ENCODE data around the gene TNKS1BP1.
A peak's percentile ranks its signal among the peaks of the same experiment; 100 is the strongest.
"Not testable (repeated sequence)": the region's sequence is repeated elsewhere in the genome, so short reads cannot be mapped to it uniquely, and the experiment has no call there.

Gene TNKS1BP1

GRCh38 chr11:57283231-57283990 is 41.3 kb downstream of the TNKS1BP1 start:
- DNase-seq, result no peak

- not testable (repeated sequence) for DNase-seq
These were observed 43.2 kb downstream of the TNKS1BP1 start for GRCh38 chr11:57281546-57281945.

DNA sequence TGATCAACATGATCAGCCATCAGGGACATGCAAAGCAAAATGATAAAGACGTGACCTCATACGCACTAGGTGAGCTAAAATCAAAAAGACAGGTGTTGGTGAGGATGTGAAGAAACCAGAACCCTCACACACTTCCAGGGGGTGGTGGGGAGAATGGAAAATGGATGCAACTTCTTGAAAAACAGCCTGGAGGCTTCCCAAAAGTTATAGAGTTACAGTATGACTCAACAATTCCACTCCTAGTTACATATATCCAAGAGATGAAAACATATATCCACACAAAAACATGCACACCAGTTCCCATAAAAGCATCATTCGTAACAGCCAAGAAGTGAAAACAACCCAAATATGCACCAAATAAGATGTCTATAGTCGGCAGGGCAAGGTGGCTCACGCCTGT is 45.6 kb downstream of the TNKS1BP1 start:
- DNase-seq, result no peak

GRCh38 chr11:57278721-57279095 is 46.0 kb downstream of the TNKS1BP1 start:
- no peak for DNase-seq

DNA sequence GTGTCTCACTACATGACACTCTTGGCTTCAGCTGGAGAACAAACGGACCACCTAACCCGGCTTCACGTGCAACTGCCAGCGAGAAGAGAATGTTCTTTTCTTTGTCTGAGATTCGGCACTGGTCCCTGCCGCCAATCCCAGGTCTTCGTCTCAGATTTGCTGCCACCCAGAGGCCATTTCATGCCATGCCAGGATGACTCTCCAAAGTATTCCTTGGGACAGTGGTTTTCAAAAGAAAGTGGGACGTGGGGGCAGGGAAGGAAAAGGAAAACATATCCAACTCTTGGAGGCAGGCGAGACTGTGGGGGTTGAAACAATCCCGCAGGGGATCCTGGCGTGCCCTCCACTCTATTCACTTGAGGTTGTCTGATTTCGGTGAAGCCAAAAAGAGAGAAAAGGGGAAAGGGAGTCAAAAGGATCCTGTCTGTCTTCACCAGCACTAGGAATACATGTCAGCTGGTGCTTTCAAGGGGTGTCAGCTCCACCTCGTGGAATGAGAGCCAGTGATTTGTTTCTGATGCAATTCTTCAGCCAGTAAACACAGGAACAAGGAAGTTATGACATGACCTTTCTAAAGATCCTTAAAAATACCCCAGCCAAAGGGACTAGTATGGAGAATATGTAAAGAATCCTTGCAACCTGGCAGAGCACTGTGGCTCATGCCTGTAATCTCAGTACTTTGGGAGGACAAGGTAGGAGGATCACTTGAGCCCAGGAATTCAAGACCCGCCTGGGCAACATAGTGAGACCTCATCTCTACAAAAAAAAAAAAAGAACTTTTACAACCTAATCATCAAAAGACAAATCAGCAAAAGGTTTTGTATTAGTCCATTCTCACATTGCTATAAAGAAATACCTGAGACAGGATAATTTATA is 46.7 kb downstream of the TNKS1BP1 start:
- peak; percentile 58 for DNase-seq

DNA sequence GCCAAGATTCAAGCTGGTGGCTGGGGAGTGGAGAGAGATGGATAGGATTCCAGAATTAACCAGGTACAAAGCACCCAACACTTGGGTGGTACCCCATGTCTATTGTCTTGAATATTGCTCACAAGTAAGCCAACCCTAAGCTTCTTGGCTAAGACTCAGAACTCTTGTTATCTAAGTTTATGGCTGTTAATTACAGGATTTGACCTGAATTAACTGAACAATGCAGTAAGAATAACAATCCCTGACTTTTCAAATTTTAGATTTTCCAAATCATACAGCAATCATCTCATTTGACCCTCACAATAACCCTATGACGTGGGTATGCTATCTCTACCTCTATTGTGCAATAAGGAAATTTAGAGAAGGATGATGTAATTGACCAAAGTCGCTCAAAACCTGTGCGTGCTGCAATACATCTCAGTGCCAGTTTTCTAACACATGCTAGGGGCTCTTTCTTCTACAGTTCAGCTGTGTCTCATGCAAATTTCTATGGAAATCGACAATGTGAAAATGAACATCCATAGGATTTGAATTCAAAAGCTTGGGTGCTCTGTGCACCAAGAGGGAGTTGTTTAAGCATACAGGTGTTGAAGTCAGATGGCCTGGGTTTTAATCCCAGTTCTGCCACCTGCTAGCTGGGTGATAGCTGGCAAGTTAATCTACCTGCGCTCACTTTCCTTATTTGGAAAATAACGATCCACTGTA is 47.6 kb downstream of the TNKS1BP1 start:
- DNase-seq, result no peak

GRCh38 chr11:57276169-57276970 is 48.4 kb downstream of the TNKS1BP1 start:
- no peak for DNase-seq

DNA sequence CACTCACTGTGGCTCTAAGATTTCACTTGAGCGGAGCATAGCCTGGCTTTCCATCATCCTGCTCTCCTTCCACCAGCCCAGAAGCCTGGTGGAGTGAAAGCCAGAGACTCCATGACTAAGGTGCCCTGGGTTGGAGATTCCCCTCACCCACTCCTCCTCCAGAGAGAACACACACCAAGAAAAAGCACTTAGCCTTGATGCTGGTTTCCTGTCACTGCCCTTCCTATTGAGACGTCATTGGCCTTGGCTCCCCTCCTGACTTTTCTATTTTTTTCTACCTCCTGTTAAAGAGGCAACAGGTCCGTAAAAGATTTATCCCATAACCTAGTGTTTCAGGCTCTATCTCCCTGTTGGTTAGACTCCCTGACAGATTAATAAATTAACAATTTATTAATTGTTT is 49.2 kb downstream of the TNKS1BP1 start:
- DNase-seq, result no peak

GRCh38 chr11:57274904-57275498 is 49.8 kb downstream of the TNKS1BP1 start:
- no peak for DNase-seq

DNA sequence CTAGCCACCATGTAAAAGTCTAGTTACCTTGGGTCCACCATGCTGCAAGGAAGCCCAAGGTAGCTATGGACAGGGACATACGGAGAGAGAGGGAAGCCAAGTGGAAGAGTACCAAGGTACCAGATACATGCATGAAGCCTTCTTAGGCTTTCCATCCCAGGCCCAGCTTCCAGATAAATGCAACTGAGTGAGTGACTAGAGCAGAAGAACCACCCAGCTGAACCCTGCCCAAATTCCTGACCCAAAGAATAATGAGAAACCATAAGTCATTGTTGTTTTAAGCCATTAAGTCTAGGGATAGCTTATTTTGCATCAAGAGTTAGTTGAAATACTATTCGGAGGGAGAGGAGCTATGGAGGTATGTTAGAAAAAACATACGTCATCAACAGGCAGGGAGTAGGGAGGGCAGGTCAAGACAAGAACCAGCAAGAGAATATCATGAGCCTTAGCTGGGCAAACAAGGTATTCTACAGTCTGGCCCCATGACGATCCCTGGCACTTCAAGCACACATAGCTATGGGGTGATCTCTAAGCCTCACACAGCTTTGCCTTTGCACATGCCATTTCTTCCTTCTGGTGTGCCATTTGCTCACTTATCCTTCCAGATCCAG is 51.2 kb downstream of the TNKS1BP1 start:
- no peak for DNase-seq

- no peak for DNase-seq
These were observed 55.2 kb downstream of the TNKS1BP1 start for GRCh38 chr11:57269571-57270021.

GRCh38 chr11:57266157-57266556 is 58.6 kb downstream of the TNKS1BP1 start:
- DNase-seq, result no peak

DNA sequence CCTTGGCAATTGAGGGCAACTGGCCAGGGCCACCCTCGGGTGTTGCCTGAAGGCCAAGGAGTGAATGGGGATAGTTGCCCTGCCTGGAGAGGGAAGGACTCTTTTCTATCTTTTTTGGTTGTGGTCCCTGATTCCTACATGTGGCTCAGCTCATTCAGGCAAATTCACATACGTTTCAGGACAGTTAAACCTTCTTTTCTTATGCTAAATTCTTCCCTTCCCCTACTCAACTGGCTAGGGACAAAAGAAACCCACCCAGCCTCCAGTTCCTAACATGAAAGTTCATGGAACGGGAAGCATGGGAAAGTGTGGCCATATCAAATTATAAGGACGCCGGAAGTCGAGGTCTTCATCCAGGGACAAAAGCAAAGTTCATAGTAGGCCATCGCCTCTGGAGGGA is 61.4 kb downstream of the TNKS1BP1 start:
- no peak for DNase-seq

DNA sequence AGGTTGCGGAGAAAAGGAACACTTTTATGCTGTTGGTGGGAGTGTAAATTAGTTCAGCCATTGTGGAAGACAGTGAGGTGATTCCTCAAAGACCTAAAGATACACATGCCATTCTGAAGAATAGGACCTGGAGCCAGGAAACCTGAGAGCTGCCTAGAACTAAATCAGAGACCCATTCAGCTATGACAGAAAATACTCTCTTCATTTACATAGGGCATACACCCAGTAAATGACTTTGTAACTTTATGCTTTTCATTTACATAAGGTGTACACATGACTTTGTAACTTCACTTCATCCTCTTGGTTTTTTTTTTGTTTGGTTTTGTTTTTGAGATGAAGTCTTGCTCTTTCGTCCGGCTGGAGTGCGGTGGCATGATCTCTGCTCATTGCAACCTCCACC is 62.6 kb downstream of the TNKS1BP1 start:
- DNase-seq, result no peak

DNA sequence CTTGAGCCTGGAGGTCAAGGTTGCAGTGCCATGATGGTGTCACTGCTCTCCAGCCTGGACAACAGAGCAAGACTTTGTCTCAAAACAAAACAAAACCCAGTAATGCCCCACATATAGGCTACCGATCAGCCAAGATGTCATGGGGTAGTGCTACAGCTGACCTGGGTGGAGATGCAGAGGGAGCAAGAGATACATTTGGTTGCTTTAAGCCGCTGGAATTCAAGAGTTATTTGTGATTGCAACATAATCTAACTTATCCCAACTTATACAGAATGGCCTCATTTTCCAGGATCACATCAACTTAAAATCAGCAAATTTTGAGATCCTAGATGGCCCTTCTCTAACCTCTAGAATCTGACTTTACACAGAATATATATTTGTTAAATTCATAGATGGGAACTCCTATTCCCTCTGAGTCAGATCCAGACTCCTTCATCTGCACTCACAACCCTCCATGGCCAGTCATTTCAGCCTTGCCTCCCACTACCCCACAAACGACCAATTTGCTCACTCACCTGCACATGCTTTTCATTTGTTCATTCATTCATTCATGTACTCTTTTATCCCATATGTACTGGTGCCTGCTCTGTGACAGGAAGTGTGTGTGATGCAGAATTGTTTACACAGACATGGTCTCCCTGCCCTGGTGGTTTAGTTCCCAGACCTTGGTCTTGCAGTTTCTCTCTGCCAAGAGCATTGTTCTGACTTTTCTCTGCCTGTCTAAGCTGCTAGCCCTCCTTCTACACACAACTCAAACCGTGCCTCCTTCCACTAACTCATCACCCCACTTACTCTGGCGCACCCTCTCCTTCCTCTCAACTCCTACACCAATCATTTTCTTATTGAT is 63.6 kb downstream of the TNKS1BP1 start:
- no peak for DNase-seq

- no peak for DNase-seq
These were observed 68.6 kb downstream of the TNKS1BP1 start for GRCh38 chr11:57256119-57256518.

DNA sequence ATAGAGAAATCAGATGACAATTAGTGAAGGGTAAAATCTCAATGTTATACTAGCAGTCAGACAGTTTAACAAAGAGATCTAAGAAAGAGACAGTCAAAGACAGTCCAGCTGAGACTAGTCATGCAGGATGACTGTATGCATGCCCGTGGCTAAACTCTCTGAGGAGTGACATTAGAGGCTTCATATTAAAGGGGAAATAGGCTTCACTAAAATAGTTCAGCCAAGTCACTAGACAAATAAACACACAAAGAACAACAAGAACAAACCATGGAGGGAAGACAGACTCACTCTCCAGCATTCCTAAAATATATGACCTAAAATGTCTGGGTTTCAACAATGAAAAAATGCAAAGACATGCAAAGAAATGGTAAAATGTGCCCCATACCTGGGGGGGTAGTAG is 69.1 kb downstream of the TNKS1BP1 start:
- DNase-seq, result no peak

DNA sequence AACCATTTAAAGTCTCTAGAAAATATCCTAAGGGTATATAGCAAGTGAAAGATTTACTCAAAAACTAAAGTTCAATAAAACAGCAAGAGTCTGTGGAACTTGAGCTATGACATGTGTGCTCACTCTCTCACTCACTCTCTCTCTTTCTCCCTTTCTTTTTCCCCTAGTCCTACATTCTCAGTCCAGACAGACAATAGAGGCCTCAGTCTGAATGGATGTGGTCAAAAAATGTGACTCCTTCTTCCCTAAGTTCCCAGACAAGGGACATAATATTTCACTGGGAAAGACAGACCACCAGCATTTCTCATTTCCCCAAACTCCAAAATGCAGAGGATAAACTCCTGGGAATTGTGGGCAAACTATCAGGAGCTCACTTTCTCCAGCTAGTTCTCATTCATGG is 70.1 kb downstream of the TNKS1BP1 start:
- no peak for DNase-seq

- DNase-seq, result no peak
These were observed 73.2 kb downstream of the TNKS1BP1 start for GRCh38 chr11:57251491-57252104.

- no peak for DNase-seq
These were observed 73.7 kb downstream of the TNKS1BP1 start for GRCh38 chr11:57251037-57251436.

Data from activated CD4-positive, alpha-beta T cell treated with anti-CD3 and anti-CD28 coated beads for 48 hours (primary cell).